B cell (primary cell): ENCODE results near the gene SPOCK1. TPM values are rescaled to one million over a fixed set of nuclear protein-coding genes. Genes with fewer than 3 reads are reported as not detected.

Source experiments
- ATAC-seq: fragments of 200-7000 bp; cut with Tn5 transposase; one replicate; pipeline ENCODE4 v1.10.0; 2021; ENCODE audit warnings: low read depth, mild to moderate bottlenecking, moderate number of reproducible peaks, moderate library complexity
- CTCF ChIA-PET: fragments of 350-600 bp; sonication (Branson Sonifier 250); formaldehyde crosslinking; loops from one replicate; lab custom pipeline; 2021; ENCODE audit warnings: antibody characterized with exemption, inconsistent platforms; lab: Charles Lee
- POLR2A ChIA-PET: fragments of 350-600 bp; sonication (Branson Sonifier 250); formaldehyde crosslinking; loops from one replicate; lab custom pipeline; 2021; ENCODE audit warnings: antibody characterized with exemption; lab: Charles Lee
- DNase-seq: peaks from one replicate; pipeline ENCODE4 v3.0.0; 2013
- H2AFZ ChIP-seq: 2 replicates; pipeline ENCODE4 v1.6.1; 2012; ENCODE audit warnings: mild to moderate bottlenecking, low read depth, low read length; ENCODE audit not compliant: insufficient read depth, poor library complexity, severe bottlenecking
- H3K27ac ChIP-seq, 2 donors: 1 replicate in 1 of 2; 2 replicates in 1 of 2; pipeline ENCODE4 v1.5.1; 2012 to 2013; ENCODE audit warnings: low read length in 2 of 2, mild to moderate bottlenecking in 2 of 2, moderate library complexity in 1 of 2
- H3K27me3 ChIP-seq, 4 experiments: fragments of 200-600 bp in 1 of 4; sonication (generic) in 1 of 4; replicated peaks in 1 of 4; 1 replicate in 2 of 4; 2 replicates in 2 of 4; pipeline versions ENCODE4 v1.6.1 to v1.7.0; 2013 to 2016; ENCODE audit warnings: low read length in 3 of 4, mild to moderate bottlenecking in 2 of 4, mixed read lengths in 1 of 4, moderate library complexity in 1 of 4; ENCODE audit not compliant: insufficient read depth in 4 of 4, control insufficient read depth in 3 of 4; ENCODE audit errors: control extremely low read depth in 1 of 4
- H3K36me3 ChIP-seq, 2 experiments: replicated peaks in 1 of 2; 1 replicate in 1 of 2; 2 replicates in 1 of 2; pipeline versions ENCODE4 v1.6.1 to v1.7.1; 2013; ENCODE audit warnings: low read length in 1 of 2; ENCODE audit not compliant: insufficient read depth in 2 of 2, control insufficient read depth in 1 of 2; ENCODE audit errors: control extremely low read depth in 1 of 2, extremely low read depth in 1 of 2
- H3K4me1 ChIP-seq, 2 donors: fragments of 200-600 bp in 1 of 2; sonication (generic) in 1 of 2; 1 replicate in 1 of 2; 2 replicates in 1 of 2; pipeline versions ENCODE4 v1.5.1 to v1.6.1; 2013 to 2017; ENCODE audit warnings: low read length in 2 of 2; ENCODE audit not compliant: control insufficient read depth in 2 of 2, insufficient read depth in 2 of 2
- H3K4me2 ChIP-seq: replicated peaks from 2 replicates; pipeline ENCODE3; 2012; ENCODE audit warnings: mild to moderate bottlenecking, low read depth, low read length; ENCODE audit not compliant: poor library complexity, severe bottlenecking
- H3K4me3 ChIP-seq, 5 experiments: fragments of 200-600 bp in 1 of 5; sonication (generic) in 1 of 5; 1 replicate in 3 of 5; 2 replicates in 2 of 5; pipeline versions ENCODE4 v1.5.1 to v1.7.0; 2011 to 2016; ENCODE audit warnings: low read length in 4 of 5, mild to moderate bottlenecking in 4 of 5, low read depth in 2 of 5, control low read depth in 1 of 5, moderate library complexity in 1 of 5; ENCODE audit not compliant: insufficient read depth in 1 of 5; ENCODE audit errors: control extremely low read depth in 1 of 5, extremely low read depth in 1 of 5
- H3K79me2 ChIP-seq: fragments of 200-600 bp; sonication (generic); one replicate; pipeline ENCODE4 v1.6.0; 2016; ENCODE audit warnings: low read length; ENCODE audit not compliant: control insufficient read depth, insufficient read depth
- H3K9ac ChIP-seq: fragments of 200-600 bp; sonication (generic); 2 replicates; pipeline ENCODE4 v1.6.1; 2017; ENCODE audit warnings: mild to moderate bottlenecking, low read length, moderate library complexity
- H3K9me3 ChIP-seq, 3 donors: one replicate each; pipeline versions ENCODE4 v1.6.1 to v1.7.1; 2013; ENCODE audit warnings: low read length in 2 of 3; ENCODE audit not compliant: control insufficient read depth in 2 of 3, insufficient read depth in 1 of 3; ENCODE audit errors: control extremely low read depth in 1 of 3
- H4K20me1 ChIP-seq: 2 replicates; pipeline ENCODE4 v1.6.0; 2012; ENCODE audit warnings: mild to moderate bottlenecking, low read length; ENCODE audit not compliant: insufficient read depth, control insufficient read depth, poor library complexity, severe bottlenecking
- H3K27ac Mint-ChIP-seq: one replicate; pipeline ENCODE4 v1.8.0; 2021; ENCODE audit warnings: mixed read lengths
- H3K27me3 Mint-ChIP-seq: one replicate; pipeline ENCODE4 v1.8.0; 2021; ENCODE audit warnings: mixed read lengths
- H3K4me1 Mint-ChIP-seq: one replicate; pipeline ENCODE4 v1.8.0; 2021; ENCODE audit warnings: mixed read lengths
- H3K4me3 Mint-ChIP-seq: one replicate; pipeline ENCODE4 v1.8.0; 2021; ENCODE audit warnings: mixed read lengths
- H3K9me3 Mint-ChIP-seq: one replicate; pipeline ENCODE4 v1.8.0; 2022; ENCODE audit warnings: mixed read lengths; ENCODE audit not compliant: insufficient read depth
- EZH2 ChIP-seq: IDR thresholded peaks from 2 replicates; pipeline ENCODE4 v1.6.1; 2012; ENCODE audit warnings: borderline replicate concordance, low read depth, mild to moderate bottlenecking, moderate library complexity, low read length; ENCODE audit not compliant: insufficient read depth, poor library complexity, severe bottlenecking
- WGBS: methylation state at CpG from one replicate; pipeline ENCODE4 v1.1.5; 2013; ENCODE audit warnings: missing lambda C conversion rate; ENCODE audit not compliant: insufficient coverage; 5-methylcytosine and 5-hydroxymethylcytosine counted together
- intact Hi-C: fragments of 100-400 bp; cut with micrococcal nuclease; formaldehyde crosslinking; loops from one replicate; pipeline ENCODE4 v1.10.0; 2022
- polyA plus RNA-seq: library from polyadenylated mRNA; depleted of rRNA; stranded (reverse); fragments of >200 nt; gene quantifications from 2 replicates; pipeline ENCODE4 v1.2.3, GENCODE V29; 2012
- total RNA-seq, 2 donors: library from RNA; stranded (reverse); fragments of 120-200 nt in 1 of 2; gene quantifications; 1 replicate in 1 of 2; 2 replicates in 1 of 2; pipeline versions ENCODE4 v1.2.3 to v1.2.4, GENCODE V29; 2013 to 2022
- TF ChIP-seq, protein P1 (sequence below): fragments of 200-600 bp; IDR thresholded peaks from one replicate; pipeline ENCODE4 v1.8.0; 2022; ENCODE audit warnings: antibody characterized with exemption, mild to moderate bottlenecking

SPOCK1 gene
- total and polyA plus RNA-seq, 2 donors (not counting 1 experiment from before 2014, with no cell fraction given), result not detected

- Mint-ChIP-seq H3K4me1 (no peaks in the 10 kb centered on the region), H3K4me3 (no peak overlapping the region), H3K27me3 (peaks cover 4% of the 10 kb centered on the region), H3K27ac (no peak overlapping the region), H3K9me3 (no peaks in the 10 kb centered on the region)
- Histone ChIP-seq H3K36me3 (no peaks in the 10 kb centered on the region), H2AFZ (no peak overlapping the region), H3K4me1 (no peaks in the 10 kb centered on the region), H3K4me3 (no peak overlapping the region), H3K4me2 (no peak overlapping the region), H3K27ac (no peak overlapping the region), H3K27me3 (no peaks in the 10 kb centered on the region), H3K79me2 (no peaks in the 10 kb centered on the region), H3K9me3 (no peaks in the 10 kb centered on the region), H4K20me1 (no peaks in the 10 kb centered on the region), H3K9ac (no peak overlapping the region)
- TF ChIP-seq, protein P1, sequence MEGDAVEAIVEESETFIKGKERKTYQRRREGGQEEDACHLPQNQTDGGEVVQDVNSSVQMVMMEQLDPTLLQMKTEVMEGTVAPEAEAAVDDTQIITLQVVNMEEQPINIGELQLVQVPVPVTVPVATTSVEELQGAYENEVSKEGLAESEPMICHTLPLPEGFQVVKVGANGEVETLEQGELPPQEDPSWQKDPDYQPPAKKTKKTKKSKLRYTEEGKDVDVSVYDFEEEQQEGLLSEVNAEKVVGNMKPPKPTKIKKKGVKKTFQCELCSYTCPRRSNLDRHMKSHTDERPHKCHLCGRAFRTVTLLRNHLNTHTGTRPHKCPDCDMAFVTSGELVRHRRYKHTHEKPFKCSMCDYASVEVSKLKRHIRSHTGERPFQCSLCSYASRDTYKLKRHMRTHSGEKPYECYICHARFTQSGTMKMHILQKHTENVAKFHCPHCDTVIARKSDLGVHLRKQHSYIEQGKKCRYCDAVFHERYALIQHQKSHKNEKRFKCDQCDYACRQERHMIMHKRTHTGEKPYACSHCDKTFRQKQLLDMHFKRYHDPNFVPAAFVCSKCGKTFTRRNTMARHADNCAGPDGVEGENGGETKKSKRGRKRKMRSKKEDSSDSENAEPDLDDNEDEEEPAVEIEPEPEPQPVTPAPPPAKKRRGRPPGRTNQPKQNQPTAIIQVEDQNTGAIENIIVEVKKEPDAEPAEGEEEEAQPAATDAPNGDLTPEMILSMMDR, result no peak
- no peak for TF ChIP-seq EZH2
- ChIA-PET POLR2A (no interaction called here), CTCF (interaction anchor here (1.0 kb wide), 1 partner anchor 13 kb away, joined by 3 read pairs; no protein-coding TSS in a partner anchor)
- no peak for DNase-seq
- no peak for ATAC-seq
- intact Hi-C loops, result no loop called here
- WGBS, result 80% methylated on average over 1 of the region's 5 CpGs
These were observed 216.9 kb downstream of the SPOCK1 start for GRCh38 chr5:137282216-137282615.

DNA sequence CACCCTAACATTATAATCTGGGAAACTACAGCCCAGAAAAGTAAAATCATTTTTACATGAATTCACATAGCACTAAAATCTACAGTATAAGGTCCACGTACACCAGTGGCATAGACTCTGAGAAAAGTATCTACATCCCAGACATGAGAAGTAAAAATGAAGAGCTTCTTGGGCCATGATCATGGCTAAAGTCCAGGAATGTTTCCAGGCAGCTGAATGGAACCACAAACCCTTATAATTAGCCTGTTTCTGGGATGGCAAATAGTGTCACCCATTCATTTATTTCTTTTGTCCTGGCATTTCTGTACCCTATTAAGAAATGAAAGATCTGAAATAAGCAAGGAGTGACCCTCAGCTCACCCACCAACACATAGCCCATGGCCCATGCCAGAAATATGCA lies 217.9 kb downstream of the SPOCK1 start:
- CTCF ChIA-PET, result no interaction called here
- WGBS, result no CpG with 5 or more reads among the region's 1 CpG

More for the DNA sequence above, 217.9 kb downstream of the SPOCK1 start:
- Mint-ChIP-seq H3K9me3 (no peaks in the 10 kb centered on the region), H3K4me3 (no peak overlapping the region), H3K27me3 (peaks cover 4% of the 10 kb centered on the region), H3K4me1 (no peaks in the 10 kb centered on the region), H3K27ac (no peak overlapping the region)
- H4K20me1 ChIP-seq, result no peaks in the 10 kb centered on the region
- DNase-seq, result no peak
- H3K27ac ChIP-seq, result no peak overlapping the region
- H3K4me1 ChIP-seq, result no peaks in the 10 kb centered on the region
- no peak overlapping the region for H3K9ac ChIP-seq
- no peak overlapping the region for H2AFZ ChIP-seq
- H3K4me3 ChIP-seq, result no peak overlapping the region
- no peaks in the 10 kb centered on the region for H3K36me3 ChIP-seq
- no peaks in the 10 kb centered on the region for H3K27me3 ChIP-seq
- no peaks in the 10 kb centered on the region for H3K79me2 ChIP-seq
- TF ChIP-seq, protein P1, result no peak
- intact Hi-C loops, result no loop called here
- no peak for ATAC-seq
- no peak overlapping the region for H3K4me2 ChIP-seq
- POLR2A ChIA-PET, result no interaction called here
- H3K9me3 ChIP-seq, result no peaks in the 10 kb centered on the region
